Measurements from ENCODE around the gene LGALS12. TPM values are rescaled to one million over a fixed set of nuclear protein-coding genes. Genes with fewer than 3 reads are reported as not detected.
"Not testable (repeated sequence)": the region's sequence is repeated elsewhere in the genome, so short reads cannot be mapped to it uniquely, and the experiment has no call there.

The LGALS12 gene
- total RNA-seq, 1 donor from 2014 or later, result 0.49 TPM

- H3K27me3 ChIP-seq, result no peaks in the 10 kb centered on the region
- H3K4me3 ChIP-seq, result no peak overlapping the region
- ATAC-seq, result no peak
- no peak overlapping the region for H3K27ac ChIP-seq
- TF ChIP-seq CTCF (IDR thresholded peaks at IDR 0.05), result no peak
- H3K4me1 ChIP-seq, result no peaks in the 10 kb centered on the region
- H3K36me3 ChIP-seq, result no peaks in the 10 kb centered on the region
- intact Hi-C loops (cut with DNase I), result no loop called here
- no peaks in the 10 kb centered on the region for H3K9me3 ChIP-seq
- DNase-seq, result no peak
Measured at GRCh38 chr11:63518548-63518947, 12.7 kb downstream of the LGALS12 start.

DNA sequence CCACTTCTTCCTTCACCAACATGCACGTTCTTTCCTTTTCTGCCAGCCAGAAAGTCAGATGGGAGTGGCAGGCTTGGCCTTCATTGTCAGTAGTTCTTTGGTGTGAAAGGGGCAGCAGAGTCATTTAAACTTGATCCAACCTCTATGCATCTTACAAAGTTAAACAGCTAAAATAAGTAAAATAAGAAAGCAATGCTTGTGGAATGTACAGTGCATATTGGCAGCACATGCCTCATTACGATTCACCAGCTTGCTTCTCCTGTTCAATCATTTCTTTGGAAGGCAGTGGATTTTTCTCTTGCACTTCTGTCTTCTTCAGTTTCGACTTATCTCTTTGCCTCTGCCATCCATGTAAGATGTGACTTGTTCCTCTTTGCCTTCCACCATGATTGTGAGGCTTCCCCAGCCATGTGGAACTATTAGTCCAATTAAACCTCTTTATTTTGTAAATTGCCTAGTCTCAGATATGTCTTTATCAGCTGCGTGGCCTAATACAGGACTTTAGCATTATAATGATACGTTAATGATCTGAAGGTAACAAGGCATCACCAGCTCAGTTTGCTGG lies 14.8 kb downstream of the LGALS12 start:
- intact Hi-C loops (cut with DNase I), result no loop called here
- Histone ChIP-seq H3K4me1 (no peaks in the 10 kb centered on the region), H3K27me3 (no peaks in the 10 kb centered on the region), H3K9me3 (no peaks in the 10 kb centered on the region), H3K4me3 (no peak overlapping the region), H3K36me3 (no peaks in the 10 kb centered on the region), H3K27ac (no peak overlapping the region)
- no peak for TF ChIP-seq CTCF (IDR thresholded peaks at IDR 0.05)
- DNase-seq (no peak), ATAC-seq (no peak)

DNA sequence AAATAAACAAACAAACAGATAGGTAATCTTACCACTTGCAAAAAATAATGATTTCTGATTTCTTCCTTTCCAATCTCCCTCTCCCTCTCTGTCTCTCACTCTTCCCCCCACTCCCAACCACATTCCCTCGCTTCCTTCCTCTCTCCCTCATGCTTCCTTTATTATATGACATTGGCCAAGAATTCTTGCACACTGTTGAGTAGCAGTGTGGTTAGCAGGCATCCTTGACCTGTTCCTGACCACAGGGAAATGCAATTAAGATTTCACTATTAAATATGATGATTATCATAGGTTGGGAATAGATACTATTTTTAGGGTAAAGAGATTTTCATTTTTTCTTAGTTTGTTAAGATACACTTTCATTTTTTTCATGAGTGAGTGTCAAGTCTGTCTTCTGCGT lies 16.0 kb downstream of the LGALS12 start:
- H3K27me3 ChIP-seq, result no peaks in the 10 kb centered on the region
- no peak for DNase-seq
- TF ChIP-seq CTCF (IDR thresholded peaks at IDR 0.05), result no peak
- no peak overlapping the region for H3K4me3 ChIP-seq
- intact Hi-C loops (cut with DNase I), result no loop called here
- no peaks in the 10 kb centered on the region for H3K36me3 ChIP-seq
- H3K4me1 ChIP-seq, result no peaks in the 10 kb centered on the region
- no peaks in the 10 kb centered on the region for H3K9me3 ChIP-seq
- no peak for ATAC-seq
- no peak overlapping the region for H3K27ac ChIP-seq

- Histone ChIP-seq H3K4me1 (no peaks in the 10 kb centered on the region), H3K36me3 (no peaks in the 10 kb centered on the region), H3K27me3 (no peaks in the 10 kb centered on the region), H3K4me3 (no peak overlapping the region), H3K9me3 (no peaks in the 10 kb centered on the region), H3K27ac (no peak overlapping the region)
- DNase-seq (no peak), ATAC-seq (no peak)
- no peak for TF ChIP-seq CTCF (IDR thresholded peaks at IDR 0.05)
- intact Hi-C loops (cut with DNase I), result no loop called here
Measured at GRCh38 chr11:63523151-63523550, 17.3 kb downstream of the LGALS12 start.

- Histone ChIP-seq H3K27me3 (no peaks in the 10 kb centered on the region), H3K9me3 (no peaks in the 10 kb centered on the region), H3K36me3 (no peaks in the 10 kb centered on the region), H3K27ac (peak overlapping the region; percentile 72), H3K4me1 (peaks cover 14% of the 10 kb centered on the region), H3K4me3 (no peak overlapping the region)
- intact Hi-C loops (cut with DNase I), result no loop called here
- ATAC-seq (no peak), DNase-seq (no peak)
- no peak for TF ChIP-seq CTCF (IDR thresholded peaks at IDR 0.05)
Measured at GRCh38 chr11:63527667-63528066, 21.8 kb downstream of the LGALS12 start.

- Histone ChIP-seq H3K27ac (peak overlapping the region; percentile 72), H3K4me1 (peaks cover 17% of the 10 kb centered on the region)
- H3K27me3 ChIP-seq; H3K9me3 ChIP-seq; ATAC-seq; H3K36me3 ChIP-seq; intact Hi-C loops (cut with DNase I); DNase-seq; H3K4me3 ChIP-seq: not testable (repeated sequence)
Measured at GRCh38 chr11:63528156-63528555, 22.3 kb downstream of the LGALS12 start.

GRCh38 chr11:63528729-63529278 lies 22.9 kb downstream of the LGALS12 start:
- H3K36me3 ChIP-seq; DNase-seq; ATAC-seq; intact Hi-C loops (cut with DNase I); H3K9me3 ChIP-seq; H3K27me3 ChIP-seq; H3K4me3 ChIP-seq: not testable (repeated sequence)
- peak overlapping the region; percentile 68 for H3K27ac ChIP-seq
- H3K4me1 ChIP-seq, result peaks cover 17% of the 10 kb centered on the region

GRCh38 chr11:63529373-63529772 lies 23.5 kb downstream of the LGALS12 start:
- intact Hi-C loops (cut with DNase I); ATAC-seq; H3K9me3 ChIP-seq; DNase-seq; H3K36me3 ChIP-seq; H3K27me3 ChIP-seq; H3K4me3 ChIP-seq: not testable (repeated sequence)
- peak overlapping the region; percentile 68 for H3K27ac ChIP-seq
- peaks cover 17% of the 10 kb centered on the region for H3K4me1 ChIP-seq

Data from upper lobe of right lung (tissue), 1 donor.